Inflammatory macrophage treated with lipopolysaccharide for 4 hours (primary cell): Measurements from ENCODE around the gene PRM3.

ENCODE experiments used
- DNase-seq: peaks from one replicate; pipeline ENCODE4 v3.0.0-alpha.2; 2020

PRM3 gene

DNA sequence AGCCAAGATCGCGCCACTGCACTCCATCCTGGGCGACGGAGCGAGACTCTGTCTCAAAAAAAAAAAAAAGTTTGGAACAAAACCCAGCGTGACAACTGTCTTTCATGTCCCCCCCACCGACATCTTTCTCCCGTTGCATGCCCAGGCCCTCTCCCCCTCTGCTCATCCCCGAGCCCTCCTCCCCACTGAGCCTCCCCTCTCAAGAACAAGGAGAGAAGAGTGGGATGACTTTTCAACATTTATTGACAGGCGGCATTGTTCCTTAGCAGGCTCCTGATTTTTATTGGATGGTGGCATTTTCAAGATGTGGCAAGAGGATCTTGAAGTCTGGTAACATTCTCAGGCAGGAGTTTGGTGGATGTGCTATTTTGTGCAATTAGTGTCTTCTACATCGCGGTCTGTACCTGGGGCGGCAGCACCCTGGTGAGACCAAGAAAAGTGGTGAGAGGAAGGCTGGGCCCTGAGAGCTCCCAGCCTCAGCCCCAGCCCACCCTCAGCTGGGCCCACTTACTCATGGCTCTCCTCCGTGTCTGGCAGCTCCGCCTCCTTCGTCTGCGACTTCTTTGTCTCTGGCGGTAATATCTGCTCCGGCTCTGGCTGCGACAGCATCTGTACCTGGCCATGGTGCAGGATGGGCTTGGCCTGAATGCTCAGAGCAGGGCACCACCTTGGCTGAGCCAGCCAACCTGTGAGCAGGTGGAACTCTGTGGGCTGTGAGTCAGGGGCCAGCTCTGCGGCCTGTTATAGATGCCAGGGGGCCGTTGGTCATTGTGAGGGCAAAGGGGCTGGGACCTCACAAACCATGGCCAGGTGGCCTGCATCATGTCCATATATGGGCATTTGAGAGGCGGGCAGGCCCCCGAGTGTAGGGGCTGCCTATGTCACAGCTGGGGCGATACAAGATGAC lies 7.4 kb upstream of the PRM3 start, which contains the start of gene PRM1:
PRM1 (minus strand) TSS at position 715 of the 907 bp plus-strand sequence; CDS start at position 623, 92 bp downstream.
- DNase-seq = no peak

- DNase-seq = peak; percentile 39
These were observed 5.5 kb upstream of the PRM3 start for GRCh38 chr16:11278681-11279628.

GRCh38 chr16:11277607-11278337 lies 4.3 kb upstream of the PRM3 start:
- DNase-seq = no peak

DNA sequence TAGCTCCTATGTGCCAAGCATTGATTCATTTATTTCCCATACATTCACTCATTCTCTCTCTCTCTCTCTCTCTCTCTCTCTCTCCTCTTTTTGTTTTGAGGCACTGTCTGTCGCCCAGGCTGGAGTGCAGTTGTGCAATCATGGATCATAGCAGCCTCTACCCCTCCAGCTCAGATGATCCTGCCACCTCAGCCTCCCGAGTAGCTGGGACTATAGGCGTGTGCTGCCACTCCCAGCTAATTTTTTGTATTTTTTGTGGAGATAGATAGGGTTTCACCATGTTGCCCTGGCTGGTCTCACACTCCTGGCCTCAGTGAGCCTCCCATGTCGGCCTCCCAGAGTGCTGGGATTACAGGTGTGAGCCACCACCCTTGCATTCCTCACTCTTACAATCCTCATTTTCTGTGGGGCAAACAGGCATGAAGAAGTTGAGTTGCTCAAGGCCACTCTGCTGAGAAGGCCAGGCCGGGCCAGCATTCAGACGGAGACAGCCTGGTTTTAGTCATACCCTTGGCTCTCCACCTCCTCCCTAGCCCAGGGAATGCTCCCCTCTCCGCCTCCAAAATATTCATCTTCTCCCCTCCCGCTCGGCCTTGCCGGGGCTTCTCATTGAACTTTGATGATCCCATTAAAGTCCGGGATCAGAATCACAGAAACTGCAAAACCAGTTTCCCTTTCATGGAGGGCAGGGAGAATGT lies 3.6 kb upstream of the PRM3 start:
- DNase-seq = no peak

- DNase-seq = no peak
These were observed 2.9 kb upstream of the PRM3 start, which contains the start of gene PRM2 for GRCh38 chr16:11276143-11276895. Gene PRM2 (minus strand): TSS chr16:11276480. CDS start chr16:11276370, 110 bp downstream.

GRCh38 chr16:11274964-11275363 lies 1.5 kb upstream of the PRM3 start:
- DNase-seq = no peak

- DNase-seq = no peak
These were observed 394 bp upstream of the PRM3 start for GRCh38 chr16:11273721-11274324.

DNA sequence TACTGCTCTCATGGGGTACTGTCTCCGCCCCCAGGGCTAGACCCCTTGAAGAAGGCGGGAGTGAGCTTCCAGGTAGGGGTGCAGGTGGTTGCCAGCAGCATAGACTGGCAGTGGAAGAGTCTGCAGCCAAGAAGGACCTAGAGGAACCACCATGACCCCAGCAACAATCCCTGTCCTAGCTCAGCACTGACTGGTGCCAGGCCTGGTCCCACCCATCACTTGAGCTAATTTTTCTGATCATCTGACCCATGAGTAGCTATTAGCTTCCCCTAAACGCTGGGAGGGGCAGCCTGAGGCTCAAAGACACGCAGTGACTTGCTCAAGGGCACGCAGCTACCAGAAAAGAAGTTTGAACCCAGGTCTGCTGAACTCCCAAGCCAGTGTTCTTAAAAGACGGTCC lies 945 bp downstream of the PRM3 start:
- no peak for DNase-seq

DNA sequence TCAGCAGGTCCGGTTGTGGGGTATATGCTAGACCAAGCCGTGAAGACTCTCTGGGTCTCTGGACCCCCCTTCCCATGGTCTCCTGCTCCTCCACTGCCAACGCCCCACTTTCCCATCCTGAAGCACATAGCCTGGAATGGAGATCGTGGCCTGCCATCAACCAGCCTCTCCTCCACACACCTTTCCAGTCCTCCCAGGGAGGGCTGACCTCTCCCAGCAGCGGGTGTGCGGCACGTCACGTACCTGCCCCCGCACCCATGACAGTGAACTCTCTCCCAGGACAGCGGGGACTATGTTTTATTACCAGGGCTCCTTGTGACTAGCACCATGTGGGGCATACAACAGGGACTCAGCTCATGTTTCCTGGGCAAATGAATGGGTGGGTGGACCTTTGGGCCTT lies 1.8 kb downstream of the PRM3 start:
- no peak for DNase-seq

- no peak for DNase-seq
These were observed 2.7 kb downstream of the PRM3 start for GRCh38 chr16:11270602-11271162.

- DNase-seq = no peak
These were observed 4.5 kb downstream of the PRM3 start, which contains the start of gene TNP2 for GRCh38 chr16:11268921-11269375. Gene TNP2 (minus strand): TSS chr16:11269325. CDS start chr16:11269262, 63 bp downstream.

DNA sequence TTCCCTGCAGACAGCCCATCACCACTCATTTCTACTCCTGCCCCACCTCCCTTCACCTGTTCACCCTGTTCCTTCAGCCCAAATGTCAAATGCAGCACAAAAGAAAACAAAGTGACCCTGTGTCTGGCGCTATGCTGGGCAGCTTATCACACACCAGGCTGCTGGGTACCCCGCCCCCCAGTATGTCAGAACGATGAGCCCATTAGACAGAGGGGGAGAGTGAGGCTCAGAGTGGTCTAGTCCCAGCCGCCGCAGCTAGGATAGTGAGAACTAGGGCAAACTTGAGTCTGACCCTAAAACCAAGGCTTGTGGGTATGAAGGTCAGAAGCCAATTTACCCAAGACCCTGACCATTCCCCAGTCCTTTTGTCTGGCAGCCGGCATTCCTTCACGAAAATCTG lies 8.3 kb downstream of the PRM3 start:
- DNase-seq = no peak

DNA sequence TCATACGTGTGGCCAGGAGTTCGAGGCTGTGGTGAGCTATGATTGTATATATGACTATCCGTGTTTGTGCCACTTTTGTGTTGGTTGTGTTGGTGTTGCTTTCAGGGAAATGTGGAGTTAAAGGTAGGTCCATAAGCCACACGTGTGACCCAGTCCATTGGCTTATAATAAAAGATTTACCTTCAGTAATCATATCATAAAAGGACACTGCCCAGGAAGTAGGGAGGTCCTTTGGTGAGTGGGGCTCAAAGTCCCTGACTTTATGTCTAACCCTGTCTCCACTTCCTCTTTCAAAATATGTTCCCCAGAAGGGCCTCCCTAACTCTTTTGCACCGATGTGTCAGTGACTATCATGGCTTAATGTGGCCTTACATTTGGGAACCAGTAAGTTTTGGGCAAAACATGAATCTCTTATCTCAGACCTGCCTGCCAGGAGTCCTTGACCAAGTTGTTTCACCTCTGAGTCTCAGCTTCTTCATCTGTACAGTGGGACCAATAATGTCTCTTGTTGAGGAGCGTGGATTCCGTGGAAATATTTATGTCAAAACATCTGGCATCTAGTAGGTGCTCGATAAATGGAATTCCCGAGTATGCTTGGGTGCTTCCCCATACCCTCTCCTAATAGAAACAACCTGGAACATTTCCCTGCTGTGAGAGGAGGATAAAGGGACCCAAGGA lies 9.1 kb downstream of the PRM3 start:
- DNase-seq = peak; percentile 48

- no peak for DNase-seq
These were observed 9.7 kb downstream of the PRM3 start for GRCh38 chr16:11263737-11264136.

GRCh38 chr16:11262915-11263314 lies 10.5 kb downstream of the PRM3 start:
- DNase-seq = no peak

GRCh38 chr16:11260596-11260966 lies 12.8 kb downstream of the PRM3 start:
- DNase-seq = no peak

- DNase-seq = no peak
These were observed 13.5 kb downstream of the PRM3 start for GRCh38 chr16:11259655-11260595.
